Adrenal gland (tissue), 12 donors: ENCODE measurements around the gene WIPF3. TPM values are rescaled to one million over a fixed set of nuclear protein-coding genes. Genes with fewer than 3 reads are reported as not detected.
A peak's percentile ranks its signal among the peaks of the same experiment; 100 is the strongest.

ENCODE experiments used
- DNase-seq, 7 donors: peaks; one replicate each; pipeline ENCODE4 v3.0.0-alpha.2; 2019 to 2020
- H3K27ac ChIP-seq, 5 donors: fragments of 200-600 bp; sonication (generic) in 4 of 5; 1 replicate in 3 of 5; 2 replicates in 2 of 5; pipeline versions ENCODE4 v1.5.1 to v1.8.0; 2016 to 2020; ENCODE audit warnings: mild to moderate bottlenecking in 1 of 5
- H3K27me3 ChIP-seq: fragments of 200-600 bp; 2 replicates; pipeline ENCODE4 v1.8.0; 2021
- H3K36me3 ChIP-seq, 2 donors: fragments of 200-600 bp; replicated peaks in 1 of 2; 1 replicate in 1 of 2; 2 replicates in 1 of 2; pipeline versions ENCODE4 v1.5.1 to v1.8.0; 2018 to 2022
- H3K4me1 ChIP-seq, 2 donors: fragments of 200-600 bp; replicated peaks in 1 of 2; 1 replicate in 1 of 2; 2 replicates in 1 of 2; pipeline versions ENCODE4 v1.5.1 to v1.8.0; 2018 to 2021
- H3K4me3 ChIP-seq, 4 donors: fragments of 200-600 bp; sonication (generic) in 3 of 4; one replicate each; pipeline ENCODE4 v1.5.1; 2016 to 2018
- H3K9me3 ChIP-seq, 3 donors: fragments of 200-600 bp; sonication (generic) in 1 of 3; replicated peaks in 1 of 3; 1 replicate in 2 of 3; 2 replicates in 1 of 3; pipeline versions ENCODE4 v1.5.1 to v1.8.0; 2016 to 2021
- POLR2A ChIP-seq, 2 donors: fragments of 450-650 bp; IDR thresholded peaks; one replicate each; pipeline ENCODE4 v1.6.1; 2017; ENCODE audit warnings: antibody characterized with exemption in 2 of 2, mild to moderate bottlenecking in 2 of 2, moderate library complexity in 1 of 2
- WGBS, 4 donors: extraction: QIAGEN DNeasy Blood & Tissue Kit in 2 of 4; methylation state at CpG; one replicate each; pipeline versions ENCODE4 v1.1.5 to v1.1.7; 2013 to 2017; 5-methylcytosine and 5-hydroxymethylcytosine counted together
- intact Hi-C, 2 donors: fragments of 100-400 bp; cut with DNase I; formaldehyde crosslinking; loops; one replicate each; pipeline versions ENCODE4 v1.14.1 to v1.15.0; 2022 to 2023
- polyA plus RNA-seq, 3 donors: library from polyadenylated mRNA; stranded (reverse); fragments of 200-250 nt in 2 of 3; fragments of 350-450 nt in 1 of 3; fragmentation: Illumina TruSeq in 1 of 3; extraction: RNeasy Lipid Tissue Mini Kit (QIAGEN cat#74804) in 1 of 3; gene quantifications; one replicate each; pipeline ENCODE4 v1.2.3, GENCODE V29; 2013 to 2014
- total RNA-seq, 9 donors: library from RNA; depleted of rRNA in 4 of 9; stranded (reverse); fragments of >200 nt in 4 of 9; fragments of 120-200 nt in 1 of 9; fragmentation: NEBNext Ultra II Directional in 1 of 9; extraction: Animal tissue kit (Norgen Biotek cat#: 25700) in 1 of 9; gene quantifications; one replicate each; pipeline versions ENCODE4 v1.1.0 to v1.2.4, GENCODE V29; 2013 to 2023
- TF ChIP-seq, protein P1 (sequence below), 6 experiments: fragments of 450-650 bp in 4 of 6; fragments of 200-600 bp in 2 of 6; sonication (generic) in 1 of 6; IDR thresholded peaks; 1 replicate in 5 of 6; 2 replicates in 1 of 6; pipeline versions ENCODE4 v1.5.1 to v1.8.0; 2016 to 2021; ENCODE audit warnings: antibody characterized with exemption in 6 of 6, mild to moderate bottlenecking in 2 of 6, moderate library complexity in 1 of 6
- donor health status: healthy with polysubstance abuse.
- donor health status: Bipolar disorder and iron deficiency.
- donor health status: DM: yes; HTN: yes; CAD: no.
- donor health status: DM: no; HTN: no; CAD: no.
- donor health status: DM: no; HTN: no; CAD: no.
- donor health status: DM: yes; HTN: yes; CAD: no.

WIPF3 gene
- total and polyA plus RNA-seq, 12 donors: 0.50 to 16.0 (median 5.2) TPM

DNA sequence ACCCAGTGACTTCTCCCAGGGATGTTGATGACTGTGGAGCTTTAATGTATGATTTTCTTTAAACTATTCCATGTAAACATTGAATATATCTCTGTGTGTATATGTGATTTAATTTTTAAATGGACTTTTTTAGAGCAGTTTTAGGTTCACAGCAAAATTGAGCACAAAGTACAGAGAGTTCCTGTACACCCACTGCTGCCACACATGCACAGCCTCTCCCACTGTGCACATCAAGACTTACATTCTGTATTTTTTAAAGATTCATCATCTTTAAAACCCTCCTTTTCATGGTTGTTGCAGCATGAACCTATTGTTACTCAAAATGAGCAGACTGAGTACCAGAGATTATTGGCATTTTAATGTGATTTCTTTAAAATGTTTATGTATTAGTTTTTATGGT, 51.3 kb downstream of the WIPF3 start:
- DNase-seq: no peak
- TF ChIP-seq, protein P1, sequence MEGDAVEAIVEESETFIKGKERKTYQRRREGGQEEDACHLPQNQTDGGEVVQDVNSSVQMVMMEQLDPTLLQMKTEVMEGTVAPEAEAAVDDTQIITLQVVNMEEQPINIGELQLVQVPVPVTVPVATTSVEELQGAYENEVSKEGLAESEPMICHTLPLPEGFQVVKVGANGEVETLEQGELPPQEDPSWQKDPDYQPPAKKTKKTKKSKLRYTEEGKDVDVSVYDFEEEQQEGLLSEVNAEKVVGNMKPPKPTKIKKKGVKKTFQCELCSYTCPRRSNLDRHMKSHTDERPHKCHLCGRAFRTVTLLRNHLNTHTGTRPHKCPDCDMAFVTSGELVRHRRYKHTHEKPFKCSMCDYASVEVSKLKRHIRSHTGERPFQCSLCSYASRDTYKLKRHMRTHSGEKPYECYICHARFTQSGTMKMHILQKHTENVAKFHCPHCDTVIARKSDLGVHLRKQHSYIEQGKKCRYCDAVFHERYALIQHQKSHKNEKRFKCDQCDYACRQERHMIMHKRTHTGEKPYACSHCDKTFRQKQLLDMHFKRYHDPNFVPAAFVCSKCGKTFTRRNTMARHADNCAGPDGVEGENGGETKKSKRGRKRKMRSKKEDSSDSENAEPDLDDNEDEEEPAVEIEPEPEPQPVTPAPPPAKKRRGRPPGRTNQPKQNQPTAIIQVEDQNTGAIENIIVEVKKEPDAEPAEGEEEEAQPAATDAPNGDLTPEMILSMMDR (IDR thresholded peaks at IDR 0.05): no peak
- no peak for TF ChIP-seq POLR2A (IDR thresholded peaks at IDR 0.05)

DNA sequence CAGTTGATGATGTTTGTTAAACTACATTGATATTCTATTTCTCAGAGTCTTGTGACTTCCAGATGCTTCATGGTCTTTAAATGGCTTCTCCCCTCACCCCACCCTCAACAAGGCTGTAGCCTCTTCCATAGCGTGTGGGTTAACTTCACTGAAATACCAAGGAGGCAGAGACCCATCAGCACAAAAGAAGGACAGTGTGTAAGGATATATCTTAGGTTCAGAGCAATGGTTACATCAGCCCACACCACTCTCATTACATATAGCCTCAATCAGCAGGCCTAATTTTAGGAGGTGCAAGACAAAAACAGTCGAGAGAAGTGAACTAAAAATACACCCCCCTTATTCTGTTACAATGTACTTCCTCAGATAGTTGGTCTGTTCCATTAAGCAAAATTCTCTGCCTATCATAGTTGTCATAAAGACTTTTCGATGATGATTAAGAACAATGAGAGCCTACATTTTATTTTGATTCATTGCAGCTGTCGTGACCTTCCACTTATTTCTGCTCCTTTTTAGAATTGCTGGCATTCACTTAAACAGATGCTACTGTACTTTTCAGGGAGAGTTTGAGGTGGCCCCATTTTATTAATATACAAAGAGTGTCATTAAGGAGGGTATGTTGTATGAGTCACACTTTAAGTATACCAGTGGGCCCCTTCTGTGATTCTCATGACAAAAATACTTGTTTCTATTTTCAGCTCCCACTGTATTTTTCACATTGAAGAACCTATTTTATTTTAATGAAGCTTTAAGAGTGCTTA, 52.1 kb downstream of the WIPF3 start:
- Histone ChIP-seq H3K36me3 (no peaks in the 10 kb centered on the region), H3K4me1 (peaks cover 0 to 7% of the 10 kb centered on the region in 2 donors), H3K27ac (no peak overlapping the region), H3K27me3 (no peaks in the 10 kb centered on the region), H3K9me3 (no peaks in the 10 kb centered on the region), H3K4me3 (no peak overlapping the region)
- TF ChIP-seq POLR2A (IDR thresholded peaks at IDR 0.05): no peak
- intact Hi-C loops: no loop called here
- WGBS, 4 donors: 83 to 86% (median 84%) methylated on average over 4 of the region's 4 CpGs
- DNase-seq: no peak

More for the DNA sequence above, 51.3 kb downstream of the WIPF3 start:
- Histone ChIP-seq H3K4me3 (no peak overlapping the region), H3K9me3 (no peaks in the 10 kb centered on the region), H3K4me1 (peaks cover 0 to 7% of the 10 kb centered on the region in 2 donors), H3K27ac (no peak overlapping the region), H3K27me3 (no peaks in the 10 kb centered on the region), H3K36me3 (no peaks in the 10 kb centered on the region)
- intact Hi-C loops: no loop called here

DNA sequence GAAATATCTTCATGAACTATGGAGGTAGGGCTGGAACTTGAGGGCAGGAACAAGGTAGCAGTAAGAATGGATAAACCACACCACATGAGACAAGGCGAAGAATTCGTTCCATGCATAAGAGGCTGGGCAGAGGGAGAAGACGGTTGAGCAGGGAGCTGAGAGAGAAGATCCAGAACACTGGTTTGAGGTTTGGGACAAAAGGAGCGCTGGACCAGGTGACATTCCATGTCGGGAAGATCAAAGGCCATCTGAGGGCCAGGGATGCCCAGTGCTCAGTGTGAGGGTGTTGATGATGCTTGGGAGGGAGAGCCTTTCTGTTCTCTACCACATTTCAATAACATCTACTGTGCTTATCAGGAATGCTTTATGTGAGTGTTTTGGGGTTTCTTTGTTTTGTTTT, 52.8 kb downstream of the WIPF3 start:
- Histone ChIP-seq H3K27me3 (no peaks in the 10 kb centered on the region), H3K9me3 (no peaks in the 10 kb centered on the region), H3K27ac (no peak overlapping the region), H3K4me1 (peaks cover 0 to 7% of the 10 kb centered on the region in 2 donors), H3K36me3 (no peaks in the 10 kb centered on the region), H3K4me3 (no peak overlapping the region)
- DNase-seq: no peak
- 92 to 95% (median 93%) methylated on average over 5 of the region's 5 CpGs for WGBS, 4 donors
- TF ChIP-seq, protein P1 (IDR thresholded peaks at IDR 0.05): no peak
- no peak for TF ChIP-seq POLR2A (IDR thresholded peaks at IDR 0.05)
- intact Hi-C loops: no loop called here

GRCh38 chr7:29859524-29860185, 53.3 kb downstream of the WIPF3 start:
- intact Hi-C loops: no loop called here
- Histone ChIP-seq H3K27ac (no peak overlapping the region), H3K4me1 (peaks cover 0 to 11% of the 10 kb centered on the region in 2 donors), H3K9me3 (no peaks in the 10 kb centered on the region), H3K27me3 (no peaks in the 10 kb centered on the region), H3K4me3 (no peak overlapping the region), H3K36me3 (no peaks in the 10 kb centered on the region)
- TF ChIP-seq, protein P1 (IDR thresholded peaks at IDR 0.05): no peak
- peak in 3 of 7 donors; percentile 29 to 41 (median 37) for DNase-seq
- 38 to 52% (median 45%) methylated on average over 4 of the region's 4 CpGs for WGBS, 4 donors
